ENCODE data around the gene C12orf43. TPM values are rescaled to one million over a fixed set of nuclear protein-coding genes. Genes with fewer than 3 reads are reported as not detected.
"Not testable (repeated sequence)": the region's sequence is repeated elsewhere in the genome, so short reads cannot be mapped to it uniquely, and the experiment has no call there.

C12orf43 gene
- 8.0 TPM for total RNA-seq

GRCh38 chr12:121015825-121016766, at the start of gene C12orf43:
TSS of gene C12orf43 (minus strand) at chr12:121016487. CDS start at chr12:121016474, 13 bp downstream.
- peak; percentile 97 for ATAC-seq
- peak; percentile 91 for DNase-seq (ENCODE audit: low spot score)

- peak; percentile 21 for DNase-seq (ENCODE audit: low spot score)
- no peak for ATAC-seq
Observed at GRCh38 chr12:121065345-121065744, 49.1 kb upstream of the C12orf43 start.

- ATAC-seq = not testable (repeated sequence)
- DNase-seq (ENCODE audit: low spot score) = peak; percentile 16
Observed at GRCh38 chr12:121064586-121064985, 48.3 kb upstream of the C12orf43 start.

GRCh38 chr12:121064116-121064515, 47.8 kb upstream of the C12orf43 start:
- ATAC-seq = no peak
- DNase-seq (ENCODE audit: low spot score) = peak; percentile 6

- DNase-seq (ENCODE audit: low spot score) (peak; percentile 19), ATAC-seq (no peak)
Observed at GRCh38 chr12:121062391-121063045, 46.2 kb upstream of the C12orf43 start.

- ATAC-seq = peak; percentile 57
- DNase-seq (ENCODE audit: low spot score) = no peak
Observed at GRCh38 chr12:121061831-121062230, 45.5 kb upstream of the C12orf43 start.

- DNase-seq (ENCODE audit: low spot score) (peak; percentile 53), ATAC-seq (peak; percentile 88)
Observed at GRCh38 chr12:121060149-121061001, 44.1 kb upstream of the C12orf43 start.

- ATAC-seq = peak; percentile 4
- DNase-seq (ENCODE audit: low spot score) = peak; percentile 38
Observed at GRCh38 chr12:121059031-121059898, 43.0 kb upstream of the C12orf43 start.

GRCh38 chr12:121057794-121058193, 41.5 kb upstream of the C12orf43 start:
- no peak for ATAC-seq
- DNase-seq (ENCODE audit: low spot score) = peak; percentile 23

GRCh38 chr12:121053706-121054105, 37.4 kb upstream of the C12orf43 start:
- DNase-seq (ENCODE audit: low spot score) (peak; percentile 22), ATAC-seq (no peak)

GRCh38 chr12:121050725-121051124, 34.4 kb upstream of the C12orf43 start:
- no peak for ATAC-seq

GRCh38 chr12:121048442-121048841, 32.2 kb upstream of the C12orf43 start:
- ATAC-seq = no peak

More at GRCh38 chr12:121050725-121051124, 34.4 kb upstream of the C12orf43 start:
- no peak for DNase-seq (ENCODE audit: low spot score)

GRCh38 chr12:121047400-121047799, 31.1 kb upstream of the C12orf43 start:
- not testable (repeated sequence) for ATAC-seq; DNase-seq (ENCODE audit: low spot score)

More at GRCh38 chr12:121048442-121048841, 32.2 kb upstream of the C12orf43 start:
- no peak for DNase-seq (ENCODE audit: low spot score)

GRCh38 chr12:121043067-121043466, 26.8 kb upstream of the C12orf43 start:
- no peak for ATAC-seq

GRCh38 chr12:121038861-121039668, 22.8 kb upstream of the C12orf43 start, which contains the start of gene OASL:
TSS of gene OASL (minus strand) at chr12:121039246. CDS start at chr12:121038971, 275 bp downstream.
- DNase-seq (ENCODE audit: low spot score) (peak; percentile 84), ATAC-seq (peak; percentile 95)

More at GRCh38 chr12:121043067-121043466, 26.8 kb upstream of the C12orf43 start:
- no peak for DNase-seq (ENCODE audit: low spot score)

GRCh38 chr12:121036810-121037326, 20.6 kb upstream of the C12orf43 start:
- ATAC-seq (no peak), DNase-seq (ENCODE audit: low spot score) (no peak)

GRCh38 chr12:121034616-121035305, 18.5 kb upstream of the C12orf43 start:
- ATAC-seq (no peak), DNase-seq (ENCODE audit: low spot score) (no peak)

All from left lobe of liver (tissue), 2 donors.